GM12873 (cell line): ENCODE results near the gene TRAP1.

Source experiments
- CTCF ChIP-seq: IDR thresholded peaks from 2 replicates; pipeline ENCODE4 v1.5.1; 2012; ENCODE audit warnings: low read depth, mild to moderate bottlenecking, moderate library complexity, low read length, control low read depth; ENCODE audit not compliant: insufficient read depth; ENCODE audit errors: missing control alignments

The TRAP1 gene

DNA sequence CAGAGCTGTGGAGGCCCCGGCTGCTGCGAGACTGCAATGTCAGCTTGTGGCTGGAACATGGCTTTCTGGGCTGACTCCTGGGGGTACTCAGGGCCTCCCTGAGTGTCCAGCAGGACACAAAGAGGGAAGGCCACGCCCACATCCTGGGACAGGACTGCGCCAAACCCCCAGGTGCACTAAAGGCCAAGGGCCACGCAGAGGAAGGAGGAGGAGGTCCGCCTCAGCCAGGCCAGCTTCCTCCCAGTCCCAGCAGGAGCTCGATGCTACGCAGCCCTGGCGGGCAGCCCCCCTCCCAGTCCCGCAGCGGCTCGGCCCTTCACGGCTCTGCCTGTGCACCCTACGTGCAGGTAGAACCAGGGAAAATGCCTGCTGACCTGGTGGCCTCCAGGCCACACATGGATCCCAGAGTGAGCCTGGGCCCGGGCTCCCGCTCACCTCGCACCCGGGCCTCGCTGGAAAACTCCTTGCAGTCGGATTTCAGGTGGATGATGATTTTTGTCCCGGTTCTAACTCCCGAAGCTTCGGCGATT, 41.7 kb downstream of the TRAP1 start:
- TF ChIP-seq CTCF = no peak

GRCh38 chr16:3674513-3675295, 42.6 kb downstream of the TRAP1 start:
- no peak for TF ChIP-seq CTCF

- no peak for TF ChIP-seq CTCF
Measured at GRCh38 chr16:3673676-3674377, 43.5 kb downstream of the TRAP1 start.

DNA sequence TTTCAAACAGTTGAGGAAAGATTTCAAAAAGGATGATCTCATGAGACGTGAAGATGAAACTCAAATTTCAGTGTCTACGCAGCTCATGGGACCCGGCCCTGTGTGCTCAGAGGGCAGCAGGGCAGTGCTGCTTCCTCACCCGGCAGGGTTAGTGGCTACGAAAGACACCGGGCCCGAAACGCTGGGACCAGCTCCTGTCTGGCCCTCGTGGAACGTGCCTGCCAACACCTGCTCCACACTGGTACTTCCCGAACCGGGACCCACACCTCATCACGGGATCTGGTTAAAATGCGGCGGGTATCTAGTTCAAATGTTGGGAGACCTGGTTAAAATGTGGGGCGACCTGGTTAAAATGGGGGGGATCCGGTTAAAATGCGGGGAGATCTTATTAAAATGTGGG, 44.1 kb downstream of the TRAP1 start:
- TF ChIP-seq CTCF = no peak

DNA sequence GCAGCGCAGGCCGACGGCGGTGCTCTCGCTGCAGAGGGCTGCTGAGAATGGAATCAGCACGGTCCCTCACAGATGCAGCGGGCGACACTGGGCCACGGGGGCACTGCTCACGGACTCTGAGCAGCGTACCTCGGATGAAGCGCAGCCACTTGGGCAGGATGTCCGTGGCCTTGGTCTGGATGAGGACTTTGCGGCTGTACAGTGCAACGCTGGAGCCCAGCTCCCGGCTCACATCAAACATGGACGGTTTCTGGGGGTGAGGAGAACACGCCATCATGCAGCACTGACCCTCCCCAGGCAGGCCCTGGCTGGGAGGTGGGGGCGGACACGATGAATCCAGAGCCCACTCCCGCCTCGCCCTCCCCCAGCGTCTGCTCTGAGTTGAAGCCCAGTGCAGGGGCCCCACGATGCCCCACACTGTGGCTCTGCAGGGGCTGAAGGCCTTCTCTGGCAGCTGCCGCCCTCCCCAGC, 44.7 kb downstream of the TRAP1 start:
- TF ChIP-seq CTCF = no peak

DNA sequence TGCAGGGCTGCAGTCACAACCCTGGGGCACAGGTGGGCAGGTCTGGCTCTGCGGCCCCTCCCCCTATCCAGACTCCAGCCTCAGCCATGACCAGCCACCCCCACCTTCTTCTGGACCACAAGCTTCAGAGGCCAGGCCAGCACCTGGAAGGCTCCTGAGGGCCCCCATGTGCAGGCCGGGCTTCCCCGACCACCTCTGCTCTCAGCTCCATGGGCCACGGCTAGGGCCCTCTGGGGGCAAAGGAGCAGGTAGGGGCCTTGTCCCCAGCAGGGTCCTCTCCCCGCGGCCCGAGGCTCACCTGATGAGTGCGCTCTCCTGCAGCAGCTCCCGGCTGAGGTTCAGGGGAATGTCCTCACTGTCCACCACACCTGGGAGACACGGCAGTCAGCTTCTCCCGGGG, 45.9 kb downstream of the TRAP1 start:
- TF ChIP-seq CTCF = no peak

- TF ChIP-seq CTCF = no peak
Measured at GRCh38 chr16:3670711-3671110, 46.6 kb downstream of the TRAP1 start.
